Sigmoid colon (tissue), 7 donors: ENCODE data around the gene PPIA. TPM values are rescaled to one million over a fixed set of nuclear protein-coding genes. Genes with fewer than 3 reads are reported as not detected.
"Not testable (repeated sequence)": the region's sequence is repeated elsewhere in the genome, so short reads cannot be mapped to it uniquely, and the experiment has no call there.

ENCODE experiments used
- DNase-seq: peaks from one replicate; pipeline ENCODE4 v3.0.0-alpha.2; 2019
- H3K27ac ChIP-seq, 4 donors: fragments of 200-600 bp; sonication (generic); one replicate each; pipeline ENCODE4 v1.5.1; 2016 to 2019; ENCODE audit warnings: mild to moderate bottlenecking in 1 of 4
- H3K27me3 ChIP-seq, 3 donors: fragments of 200-600 bp; sonication (generic); one replicate each; pipeline ENCODE4 v1.5.1; 2019; ENCODE audit warnings: mild to moderate bottlenecking in 1 of 3
- H3K36me3 ChIP-seq, 4 donors: fragments of 200-600 bp; sonication (generic); one replicate each; pipeline ENCODE4 v1.5.1; 2016 to 2019
- H3K4me1 ChIP-seq, 4 donors: fragments of 200-600 bp; sonication (generic); one replicate each; pipeline ENCODE4 v1.5.1; 2017 to 2019
- H3K4me3 ChIP-seq, 4 donors: fragments of 200-600 bp; sonication (generic); one replicate each; pipeline ENCODE4 v1.5.1; 2017 to 2019; ENCODE audit warnings: mild to moderate bottlenecking in 2 of 4, moderate library complexity in 1 of 4
- H3K9me3 ChIP-seq, 4 donors: fragments of 200-600 bp in 3 of 4; sonication (generic) in 3 of 4; one replicate each; pipeline versions ENCODE4 v1.5.1 to v1.6.1; 2013 to 2019
- CTCF ChIP-seq, 4 experiments: fragments of 450-650 bp in 3 of 4; fragments of 200-600 bp in 1 of 4; IDR thresholded peaks; one replicate each; pipeline ENCODE4 v1.5.1; 2016 to 2019; ENCODE audit warnings: antibody characterized with exemption in 4 of 4, mild to moderate bottlenecking in 3 of 4, moderate library complexity in 2 of 4
- EP300 ChIP-seq, 4 donors: sonication (generic); formaldehyde crosslinking; IDR thresholded peaks; one replicate each; pipeline ENCODE4 v1.6.1; 2017; ENCODE audit warnings: antibody characterized with exemption in 4 of 4
- POLR2A ChIP-seq, 2 donors: fragments of 450-650 bp; IDR thresholded peaks; one replicate each; pipeline ENCODE4 v1.6.1; 2016; ENCODE audit warnings: antibody characterized with exemption in 2 of 2, mild to moderate bottlenecking in 2 of 2, moderate library complexity in 2 of 2
- POLR2AphosphoS5 ChIP-seq, 4 donors: sonication (generic); formaldehyde crosslinking; IDR thresholded peaks; one replicate each; pipeline ENCODE4 v1.6.1; 2017; ENCODE audit warnings: antibody characterized with exemption in 4 of 4
- WGBS, 2 donors: extraction: QIAGEN DNeasy Blood & Tissue Kit; methylation state at CpG; one replicate each; pipeline ENCODE4 v1.1.7; 2013; 5-methylcytosine and 5-hydroxymethylcytosine counted together
- intact Hi-C: fragments of 100-400 bp; cut with DNase I; formaldehyde crosslinking; loops from one replicate; pipeline ENCODE4 v1.15.1; 2023
- polyA plus RNA-seq, 3 donors: library from polyadenylated mRNA; stranded (reverse); fragments of 200-250 nt; gene quantifications; one replicate each; pipeline ENCODE4 v1.2.3, GENCODE V29; 2013
- total RNA-seq, 4 donors: library from RNA; depleted of rRNA; stranded (reverse); fragments of >200 nt; gene quantifications; one replicate each; pipeline ENCODE4 v1.1.0, GENCODE V29; 2016
- donor health status: healthy with polysubstance abuse.
- donor health status: Bipolar disorder and iron deficiency.
- donor health status: healthy.

Gene PPIA
- total and polyA plus RNA-seq, 7 donors: 1,033 to 3,915 (median 1,396) TPM

GRCh38 chr7:44775383-44776107, 20.9 kb upstream of the PPIA start:
- no peak for TF ChIP-seq POLR2A (IDR thresholded peaks at IDR 0.05)
- TF ChIP-seq CTCF (IDR thresholded peaks at IDR 0.05): no peak
- no peak for TF ChIP-seq EP300 (IDR thresholded peaks at IDR 0.05)
- no peak for TF ChIP-seq POLR2AphosphoS5 (IDR thresholded peaks at IDR 0.05)
- H3K36me3 ChIP-seq: no peaks in the 10 kb centered on the region
- no peak for DNase-seq
- no peak overlapping the region for H3K27ac ChIP-seq
- peaks cover 0 to 3% (median 1%) of the 10 kb centered on the region in 4 donors for H3K4me1 ChIP-seq
- H3K9me3 ChIP-seq: no peaks in the 10 kb centered on the region
- 76 to 84% methylated on average over 6 of the region's 6 CpGs for WGBS, 2 donors
- H3K4me3 ChIP-seq: no peak overlapping the region
- intact Hi-C loops: no loop called here
- H3K27me3 ChIP-seq: no peaks in the 10 kb centered on the region

GRCh38 chr7:44776211-44776610, 20.3 kb upstream of the PPIA start:
- TF ChIP-seq CTCF (IDR thresholded peaks at IDR 0.05): no peak
- no peak for TF ChIP-seq POLR2AphosphoS5 (IDR thresholded peaks at IDR 0.05)
- TF ChIP-seq EP300 (IDR thresholded peaks at IDR 0.05): no peak
- no peak for TF ChIP-seq POLR2A (IDR thresholded peaks at IDR 0.05)
- Histone ChIP-seq H3K27me3 (no peaks in the 10 kb centered on the region), H3K27ac (no peak overlapping the region), H3K4me1 (no peaks in the 10 kb centered on the region), H3K4me3 (no peak overlapping the region), H3K36me3 (no peaks in the 10 kb centered on the region), H3K9me3 (no peaks in the 10 kb centered on the region)
- DNase-seq: no peak
- intact Hi-C loops: no loop called here
- WGBS, 2 donors: 75 to 81% methylated on average over 3 of the region's 3 CpGs

- no peak overlapping the region for H3K27ac ChIP-seq
- intact Hi-C loops: no loop called here
- TF ChIP-seq CTCF (IDR thresholded peaks at IDR 0.05): no peak
- TF ChIP-seq POLR2A (IDR thresholded peaks at IDR 0.05): no peak
- TF ChIP-seq POLR2AphosphoS5 (IDR thresholded peaks at IDR 0.05): no peak
- TF ChIP-seq EP300 (IDR thresholded peaks at IDR 0.05): no peak
- WGBS, 2 donors: 95% methylated on average over 1 of the region's 1 CpG
- H3K4me1 ChIP-seq: no peaks in the 10 kb centered on the region
- no peaks in the 10 kb centered on the region for H3K36me3 ChIP-seq
- peaks cover 0 to 4% (median 0%) of the 10 kb centered on the region in 4 donors for H3K9me3 ChIP-seq
- H3K4me3 ChIP-seq: no peak overlapping the region
- no peaks in the 10 kb centered on the region for H3K27me3 ChIP-seq
- DNase-seq: no peak
Observed at GRCh38 chr7:44782460-44782859, 14.0 kb upstream of the PPIA start.

- DNase-seq: no peak
- Histone ChIP-seq H3K36me3 (no peaks in the 10 kb centered on the region), H3K27ac (no peak overlapping the region), H3K9me3 (peaks cover 0 to 4% (median 0%) of the 10 kb centered on the region in 4 donors), H3K4me1 (no peaks in the 10 kb centered on the region), H3K4me3 (no peak overlapping the region), H3K27me3 (no peaks in the 10 kb centered on the region)
- TF ChIP-seq POLR2A (IDR thresholded peaks at IDR 0.05) (no peak), EP300 (IDR thresholded peaks at IDR 0.05) (no peak), POLR2AphosphoS5 (IDR thresholded peaks at IDR 0.05) (no peak), CTCF (IDR thresholded peaks at IDR 0.05) (no peak)
- intact Hi-C loops: no loop called here
Observed at GRCh38 chr7:44783407-44783806, 13.1 kb upstream of the PPIA start.

- Histone ChIP-seq H3K36me3 (no peaks in the 10 kb centered on the region), H3K27ac (no peak overlapping the region), H3K27me3 (no peaks in the 10 kb centered on the region), H3K9me3 (peaks cover 0 to 4% (median 0%) of the 10 kb centered on the region in 4 donors), H3K4me1 (no peaks in the 10 kb centered on the region), H3K4me3 (no peak overlapping the region)
- no peak for DNase-seq
- intact Hi-C loops: no loop called here
- WGBS, 2 donors: 62 to 79% methylated on average over 1 of the region's 1 CpG
- no peak for TF ChIP-seq CTCF (IDR thresholded peaks at IDR 0.05)
- no peak for TF ChIP-seq POLR2AphosphoS5 (IDR thresholded peaks at IDR 0.05)
- no peak for TF ChIP-seq POLR2A (IDR thresholded peaks at IDR 0.05)
- no peak for TF ChIP-seq EP300 (IDR thresholded peaks at IDR 0.05)
Observed at GRCh38 chr7:44784364-44784763, 12.1 kb upstream of the PPIA start.

- 92 to 93% methylated on average over 3 of the region's 3 CpGs for WGBS, 2 donors
Observed at GRCh38 chr7:44785218-44785617, 11.3 kb upstream of the PPIA start.

More at GRCh38 chr7:44785218-44785617, 11.3 kb upstream of the PPIA start:
- H3K36me3 ChIP-seq, H3K9me3 ChIP-seq, H3K4me3 ChIP-seq, intact Hi-C loops, DNase-seq, H3K27me3 ChIP-seq, H3K4me1 ChIP-seq, H3K27ac ChIP-seq: not testable (repeated sequence)
